NB4 (cell line): ENCODE results near the gene ZNF709.
"Not testable (repeated sequence)": the region's sequence is repeated elsewhere in the genome, so short reads cannot be mapped to it uniquely, and the experiment has no call there.

Experiments used
- POLR2A ChIP-seq: IDR thresholded peaks from 2 replicates; pipeline ENCODE4 v1.6.1; 2011; ENCODE audit warnings: mild to moderate bottlenecking; ENCODE audit not compliant: insufficient read length; ENCODE audit errors: extremely low read depth
- TF ChIP-seq, protein P1 (sequence below): IDR thresholded peaks from one replicate; pipeline ENCODE4 v1.5.1; 2012; ENCODE audit warnings: low read depth, low read length
- TF ChIP-seq, protein P2 (sequence below): IDR thresholded peaks from 2 replicates; pipeline ENCODE4 v1.6.1; 2011; ENCODE audit warnings: low read depth, low read length

DNA sequence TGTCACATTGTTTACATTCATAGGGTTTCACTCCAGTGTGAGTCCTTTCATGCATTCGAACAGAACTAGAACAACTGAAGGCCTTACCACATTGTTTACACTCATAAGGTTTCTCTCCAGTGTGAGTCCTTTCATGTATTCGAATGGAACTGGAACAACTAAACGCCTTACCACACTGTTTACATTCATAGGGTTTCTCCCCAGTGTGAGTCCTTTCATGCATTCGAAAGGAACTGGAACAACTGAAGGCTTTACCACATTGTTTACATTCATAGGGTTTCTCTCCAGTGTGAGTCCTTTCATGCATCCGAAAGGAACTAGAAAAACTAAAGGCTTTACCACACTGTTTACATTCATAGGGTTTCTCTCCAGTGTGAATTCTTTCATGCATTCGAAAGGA is 20.5 kb downstream of the ZNF709 start:
- TF ChIP-seq, protein P1, sequence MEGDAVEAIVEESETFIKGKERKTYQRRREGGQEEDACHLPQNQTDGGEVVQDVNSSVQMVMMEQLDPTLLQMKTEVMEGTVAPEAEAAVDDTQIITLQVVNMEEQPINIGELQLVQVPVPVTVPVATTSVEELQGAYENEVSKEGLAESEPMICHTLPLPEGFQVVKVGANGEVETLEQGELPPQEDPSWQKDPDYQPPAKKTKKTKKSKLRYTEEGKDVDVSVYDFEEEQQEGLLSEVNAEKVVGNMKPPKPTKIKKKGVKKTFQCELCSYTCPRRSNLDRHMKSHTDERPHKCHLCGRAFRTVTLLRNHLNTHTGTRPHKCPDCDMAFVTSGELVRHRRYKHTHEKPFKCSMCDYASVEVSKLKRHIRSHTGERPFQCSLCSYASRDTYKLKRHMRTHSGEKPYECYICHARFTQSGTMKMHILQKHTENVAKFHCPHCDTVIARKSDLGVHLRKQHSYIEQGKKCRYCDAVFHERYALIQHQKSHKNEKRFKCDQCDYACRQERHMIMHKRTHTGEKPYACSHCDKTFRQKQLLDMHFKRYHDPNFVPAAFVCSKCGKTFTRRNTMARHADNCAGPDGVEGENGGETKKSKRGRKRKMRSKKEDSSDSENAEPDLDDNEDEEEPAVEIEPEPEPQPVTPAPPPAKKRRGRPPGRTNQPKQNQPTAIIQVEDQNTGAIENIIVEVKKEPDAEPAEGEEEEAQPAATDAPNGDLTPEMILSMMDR: not testable (repeated sequence)
- not testable (repeated sequence) for TF ChIP-seq POLR2A
- TF ChIP-seq, protein P2, sequence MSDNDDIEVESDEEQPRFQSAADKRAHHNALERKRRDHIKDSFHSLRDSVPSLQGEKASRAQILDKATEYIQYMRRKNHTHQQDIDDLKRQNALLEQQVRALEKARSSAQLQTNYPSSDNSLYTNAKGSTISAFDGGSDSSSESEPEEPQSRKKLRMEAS: not testable (repeated sequence)
